HCT116 (cell line): ENCODE data around the gene CFAP77. TPM values are rescaled to one million over a fixed set of nuclear protein-coding genes. Genes with fewer than 3 reads are reported as not detected.

Experiments used
- ATAC-seq: fragments of 200-7000 bp; cut with Tn5 transposase; 2 replicates; pipeline ENCODE4 v1.9.1; 2020; ENCODE audit warnings: mild to moderate bottlenecking, moderate library complexity
- BruUV-seq: library from RNA; stranded (reverse); fragments of 400-500 nt; replicated peaks from 2 replicates; lab custom pipeline; 2021; lab: Mats Ljungman, UMichigan
- CTCF ChIA-PET: fragments of 300-600 bp; sonication (Branson Sonifier 250); formaldehyde crosslinking; loops from one replicate; lab custom pipeline; 2021; ENCODE audit warnings: antibody characterized with exemption; lab: Charles Lee
- POLR2A ChIA-PET: fragments of 300-600, 350-600 bp; sonication (Branson Sonifier 250); formaldehyde crosslinking; loops from one replicate; lab custom pipeline; 2021; ENCODE audit warnings: antibody characterized with exemption; lab: Charles Lee
- RAD21 ChIA-PET, 2 experiments: fragments of 300-600 bp; sonication (Branson Sonifier 250); formaldehyde crosslinking; loops; one replicate each; lab custom pipeline; 2023; ENCODE audit warnings: low total read pairs in 2 of 2; ENCODE audit not compliant: uncharacterized antibody in 2 of 2, unreplicated experiment in 2 of 2, low non-redundant PET in 1 of 2; lab: Charles Lee
- DNase-seq: peaks from one replicate; pipeline ENCODE4 v3.0.0-alpha.2; 2010; ENCODE audit warnings: low read depth, low spot score
- H2AFZ ChIP-seq: fragments of 200-600 bp; shearing (Covaris generic), sonication (generic); 2 replicates; pipeline ENCODE4 v1.6.1; 2017; ENCODE audit warnings: low read depth, mixed run types, mixed read lengths, antibody characterized with exemption, low read length; ENCODE audit not compliant: poor library complexity, severe bottlenecking
- H3K27ac ChIP-seq: 2 replicates; pipeline ENCODE4 v1.5.1; 2012; ENCODE audit warnings: low read depth, low read length
- H3K27me3 ChIP-seq: fragments of 200-600 bp; sonication (generic); 2 replicates; pipeline ENCODE4 v1.6.1; 2016; ENCODE audit warnings: mixed run types, low read length, mixed read lengths; ENCODE audit not compliant: insufficient read depth
- H3K36me3 ChIP-seq, 2 experiments: fragments of 200-500 bp in 1 of 2; fragments of 200-600 bp in 1 of 2; sonication (Bioruptor generic) in 1 of 2; sonication (generic) in 1 of 2; 2 replicates each; pipeline versions ENCODE4 v1.5.1 to v1.6.1; 2014 to 2016; ENCODE audit warnings: low read length in 2 of 2, inconsistent platforms in 1 of 2, mixed read lengths in 1 of 2, mixed run types in 1 of 2; ENCODE audit not compliant: insufficient read depth in 2 of 2, control insufficient read depth in 1 of 2
- H3K4me1 ChIP-seq, 2 experiments: fragments of 200-600 bp in 1 of 2; sonication (generic) in 1 of 2; 2 replicates each; pipeline versions ENCODE4 v1.5.1 to v1.6.1; 2012 to 2017; ENCODE audit warnings: low read length in 2 of 2, inconsistent platforms in 1 of 2, mild to moderate bottlenecking in 1 of 2, mixed read lengths in 1 of 2, mixed run types in 1 of 2, moderate library complexity in 1 of 2; ENCODE audit not compliant: insufficient read depth in 2 of 2, control insufficient read depth in 1 of 2
- H3K4me2 ChIP-seq: fragments of 200-600 bp; sonication (generic); 2 replicates; pipeline ENCODE4 v1.6.1; 2017; ENCODE audit warnings: mixed run types, low read length, mixed read lengths
- H3K4me3 ChIP-seq, 2 experiments: fragments of 200-600 bp in 1 of 2; sonication (generic) in 1 of 2; replicated peaks in 1 of 2; 2 replicates each; pipeline ENCODE4 v1.5.1; 2011 to 2016; ENCODE audit warnings: low read length in 2 of 2, control low read depth in 1 of 2, low read depth in 1 of 2, mild to moderate bottlenecking in 1 of 2, mixed read lengths in 1 of 2, mixed run types in 1 of 2
- H3K79me2 ChIP-seq: fragments of 200-600 bp; sonication (generic); 2 replicates; pipeline ENCODE4 v1.6.1; 2017; ENCODE audit warnings: mild to moderate bottlenecking, mixed run types, low read length, moderate library complexity, mixed read lengths; ENCODE audit not compliant: insufficient read depth
- H3K9ac ChIP-seq: fragments of 200-600 bp; sonication (generic); 2 replicates; pipeline ENCODE4 v1.6.1; 2016; ENCODE audit warnings: low read length, mixed read lengths
- H3K9me2 ChIP-seq: fragments of 200-600 bp; sonication (generic), shearing (Covaris generic); 2 replicates; pipeline ENCODE4 v1.6.1; 2017; ENCODE audit warnings: mixed run types, mild to moderate bottlenecking, moderate library complexity; ENCODE audit not compliant: insufficient read depth
- H3K9me3 ChIP-seq, 2 experiments: fragments of 200-500 bp in 1 of 2; fragments of 200-600 bp in 1 of 2; sonication (Bioruptor generic) in 1 of 2; sonication (generic) in 1 of 2; 2 replicates each; pipeline ENCODE4 v1.6.1; 2014 to 2017; ENCODE audit warnings: low read length in 2 of 2, mixed read lengths in 2 of 2, inconsistent platforms in 1 of 2, low read depth in 1 of 2, mild to moderate bottlenecking in 1 of 2, mixed run types in 1 of 2, moderate library complexity in 1 of 2; ENCODE audit not compliant: control insufficient read depth in 1 of 2, insufficient read depth in 1 of 2
- H4K20me1 ChIP-seq: fragments of 200-600 bp; sonication (generic), shearing (Covaris generic); 2 replicates; pipeline ENCODE4 v1.6.1; 2017; ENCODE audit warnings: mixed run types, mild to moderate bottlenecking, moderate library complexity; ENCODE audit not compliant: insufficient read depth
- CBX3 ChIP-seq: IDR thresholded peaks from 2 replicates; pipeline ENCODE4 v1.6.1; 2012; ENCODE audit warnings: low read depth
- CEBPB ChIP-seq: IDR thresholded peaks from 2 replicates; pipeline ENCODE4 v1.6.1; 2012; ENCODE audit warnings: low read depth
- CTCF ChIP-seq, 3 experiments: fragments of 200-600 bp in 1 of 3; sonication (generic) in 1 of 3; IDR thresholded peaks in 2 of 3; conservative IDR thresholded peaks in 1 of 3; 2 replicates each; pipeline ENCODE4 v1.5.1; 2012 to 2017; ENCODE audit warnings: low read depth in 2 of 3, low read length in 2 of 3, antibody characterized with exemption in 1 of 3, borderline replicate concordance in 1 of 3, control low read depth in 1 of 3, mild to moderate bottlenecking in 1 of 3, mixed read lengths in 1 of 3, mixed run types in 1 of 3, moderate library complexity in 1 of 3; ENCODE audit not compliant: insufficient read depth in 1 of 3
- EGR1 ChIP-seq: IDR thresholded peaks from 2 replicates; pipeline ENCODE4 v1.6.1; 2012; ENCODE audit warnings: low read depth
- ELF1 ChIP-seq: IDR thresholded peaks from 2 replicates; pipeline ENCODE4 v1.6.1; 2012; ENCODE audit warnings: low read depth, borderline replicate concordance
- EZH2 ChIP-seq: fragments of 200-600 bp; sonication (generic); IDR thresholded peaks from 2 replicates; pipeline ENCODE4 v1.6.1; 2017; ENCODE audit warnings: antibody characterized with exemption, mixed run types
- JUND ChIP-seq: IDR thresholded peaks from 2 replicates; pipeline ENCODE4 v1.6.1; 2012
- MAX ChIP-seq: IDR thresholded peaks from 2 replicates; pipeline ENCODE4 v1.6.1; 2012
- POLR2A ChIP-seq: IDR thresholded peaks from 2 replicates; pipeline ENCODE4 v1.7.0; 2011; ENCODE audit warnings: borderline replicate concordance; ENCODE audit not compliant: insufficient read depth, insufficient read length; ENCODE audit errors: extremely low read depth
- RAD21 ChIP-seq: IDR thresholded peaks from 2 replicates; pipeline ENCODE4 v1.6.1; 2012; ENCODE audit warnings: low read depth, mild to moderate bottlenecking
- REST ChIP-seq: IDR thresholded peaks from 2 replicates; pipeline ENCODE4 v1.6.1; 2012; ENCODE audit warnings: low read depth
- SIN3A ChIP-seq: IDR thresholded peaks from 2 replicates; pipeline ENCODE4 v1.6.1; 2012; ENCODE audit warnings: low read depth
- SP1 ChIP-seq: IDR thresholded peaks from 2 replicates; pipeline ENCODE4 v1.6.1; 2012; ENCODE audit warnings: low read depth
- intact Hi-C: fragments of 100-400 bp; cut with micrococcal nuclease; formaldehyde crosslinking; loops from 2 replicates; pipeline ENCODE4 v1.10.0; 2022
- total RNA-seq: library from RNA; stranded (reverse); gene quantifications from one replicate; pipeline ENCODE4 v1.2.1, GENCODE V29; 2021; ENCODE audit not compliant: unreplicated experiment

Gene CFAP77
- total RNA-seq, 1 experiment from 2014 or later: 0.98 TPM

- TF ChIP-seq CEBPB (no peak), JUND (no peak), RAD21 (peak; percentile 94), SIN3A (no peak), ELF1 (no peak), SP1 (no peak), REST (no peak), POLR2A (no peak), CBX3 (no peak), MAX (peak; percentile 31; the same call in 1 of the 2 replicates), EZH2 (no peak), CTCF (IDR thresholded peaks at IDR 0.05 in 2 of 3, conservative IDR thresholded peaks at IDR 0.05 in 1 of 3; ENCODE audit: borderline replicate concordance in 1 of 3, insufficient read depth in 1 of 3, low read depth in 2 of 3, low read length in 2 of 3) (peak; percentile 65 to 93 (median 82)), EGR1 (no peak)
- Histone ChIP-seq H4K20me1 (no peaks in the 10 kb centered on the region), H2AFZ (peak overlapping the region; percentile 76), H3K27me3 (peaks cover 10% of the 10 kb centered on the region; the same call in 1 of the 2 replicates), H3K36me3 (no peaks in the 10 kb centered on the region), H3K9me2 (no peaks in the 10 kb centered on the region), H3K9me3 (no peaks in the 10 kb centered on the region), H3K79me2 (peaks cover 2% of the 10 kb centered on the region), H3K4me1 (peaks cover 18 to 34% of the 10 kb centered on the region in 2 experiments), H3K4me2 (peak overlapping the region; percentile 91), H3K9ac (peak overlapping the region; percentile 61; the same call in 1 of the 2 replicates), H3K4me3 (peak overlapping the region; percentile 51 to 63), H3K27ac (peak overlapping the region; percentile 21; the same call in 1 of the 2 replicates)
- POLR2A ChIA-PET: no interaction called here
- RAD21 ChIA-PET: interaction anchor here in 1 of 2 experiments (1.0 kb wide), 1 partner anchor 96 kb away, joined by 4 read pairs; no protein-coding TSS in a partner anchor
- ATAC-seq: peak; percentile 73
- CTCF ChIA-PET: no interaction called here
- DNase-seq: peak; percentile 68
- intact Hi-C loops: loop anchor here (1.0 to 2.0 kb wide), 6 partner anchors 96 to 611 kb away; no protein-coding TSS in a partner anchor
- no TSS peak for BruUV-seq
Observed at GRCh38 chr9:132411091-132411508, 1.1 kb downstream of the CFAP77 start.
